HG03025 (cell line): ENCODE data around the gene TBC1D7.
"Not testable (repeated sequence)": the region's sequence is repeated elsewhere in the genome, so short reads cannot be mapped to it uniquely, and the experiment has no call there.

Source experiments
- ATAC-seq: cut with Tn5 transposase; IDR thresholded peaks from one replicate; pipeline ENCODE4 v1.9.1; 2021; ENCODE audit warnings: mild to moderate bottlenecking, moderate library complexity; ENCODE audit not compliant: unreplicated experiment, low FRiP score

TBC1D7 gene

DNA sequence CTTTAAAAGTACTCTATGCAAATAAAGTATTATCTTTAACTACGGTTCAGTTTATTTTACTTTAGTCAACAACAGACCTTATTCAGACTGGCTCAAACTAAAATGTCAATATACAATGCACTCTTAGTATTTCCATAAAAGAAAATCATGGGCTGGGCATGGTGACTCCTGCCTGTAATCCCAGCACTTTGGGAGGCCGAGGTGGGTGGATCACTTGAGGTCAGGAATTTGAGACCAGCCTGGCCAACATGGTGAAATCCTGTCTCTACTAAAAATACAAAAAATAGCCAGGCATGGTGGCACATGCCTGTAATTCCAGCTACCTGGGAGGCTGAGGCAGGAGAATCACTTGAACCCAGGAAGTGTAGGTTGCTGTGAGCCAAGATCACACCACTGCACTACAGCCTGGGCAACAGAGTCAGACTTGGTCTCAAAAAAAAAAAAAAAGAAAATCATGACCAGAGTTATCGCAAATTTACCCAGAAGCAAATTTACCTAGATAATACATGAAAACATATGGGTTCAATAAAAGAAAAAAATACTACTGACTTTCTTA lies 2.2 kb downstream of the TBC1D7 start:
- ATAC-seq: not testable (repeated sequence)

DNA sequence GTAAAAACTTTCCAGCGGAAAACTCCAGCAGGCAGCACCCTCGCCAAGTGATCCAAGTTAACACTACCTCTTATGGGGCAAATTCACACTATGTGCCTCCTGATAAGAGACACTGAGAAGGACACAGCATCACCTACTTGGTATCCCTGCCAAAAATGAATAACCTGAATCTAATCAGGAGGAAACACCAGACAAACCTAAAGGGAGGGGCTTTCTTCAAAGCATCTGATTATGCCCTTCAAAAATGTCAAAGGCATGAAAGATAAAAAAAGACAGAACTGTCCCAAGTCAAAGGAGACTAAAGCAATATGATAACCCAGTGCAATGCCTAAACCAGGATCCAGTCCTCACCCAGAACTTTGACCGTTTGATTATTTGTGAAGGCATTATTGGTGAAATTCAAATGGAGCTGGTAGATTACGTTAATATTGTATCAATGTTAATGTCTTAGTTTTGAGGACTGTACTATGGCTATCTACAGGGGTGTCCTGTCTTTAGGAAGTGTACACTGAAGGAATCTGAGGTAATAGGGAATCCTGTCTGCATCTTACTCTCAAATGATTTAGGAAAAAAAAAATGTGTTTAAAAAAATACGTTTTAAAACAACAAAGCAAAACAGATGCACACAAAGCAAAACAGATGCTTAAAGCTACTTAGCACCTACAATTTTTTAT lies 8.3 kb downstream of the TBC1D7 start:
- ATAC-seq: no peak

DNA sequence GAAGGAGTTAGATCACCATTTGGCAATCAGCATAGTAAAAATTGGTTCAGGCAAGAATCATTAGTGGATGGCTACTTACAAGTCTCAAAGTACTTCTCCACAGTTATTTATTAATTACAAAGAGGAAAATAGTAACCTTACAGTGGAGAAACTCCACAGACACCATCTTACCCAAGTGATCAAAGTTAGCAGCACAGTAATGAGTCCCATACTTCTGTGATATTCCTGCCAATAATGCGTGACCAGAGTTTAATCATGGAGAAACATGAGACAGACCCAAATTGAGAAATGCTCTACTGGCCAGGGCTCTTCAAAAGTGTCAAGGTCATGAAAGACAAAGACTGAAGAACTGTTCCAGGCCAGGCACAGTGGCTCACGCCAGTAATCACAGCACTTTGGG lies 9.5 kb downstream of the TBC1D7 start:
- ATAC-seq: no peak

DNA sequence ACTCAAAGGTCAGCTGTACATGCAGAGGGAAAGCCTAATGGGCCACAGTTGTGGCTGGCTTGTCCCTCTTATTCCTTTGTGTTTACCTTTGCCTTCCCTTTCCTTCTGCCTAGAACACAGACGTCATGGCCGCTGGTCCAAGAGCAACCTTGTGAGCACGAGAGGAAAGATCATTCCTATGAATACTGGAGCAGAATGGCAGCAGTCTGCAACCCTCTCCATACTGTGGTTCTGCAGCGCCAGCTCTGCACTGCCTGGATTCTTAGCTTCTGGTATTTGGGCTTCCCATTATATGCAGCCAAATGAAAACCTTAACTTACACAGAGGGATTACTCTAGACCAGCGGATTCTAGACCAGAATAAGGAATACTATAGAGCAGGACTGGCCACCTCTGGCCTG lies 12.4 kb downstream of the TBC1D7 start:
- ATAC-seq: no peak

DNA sequence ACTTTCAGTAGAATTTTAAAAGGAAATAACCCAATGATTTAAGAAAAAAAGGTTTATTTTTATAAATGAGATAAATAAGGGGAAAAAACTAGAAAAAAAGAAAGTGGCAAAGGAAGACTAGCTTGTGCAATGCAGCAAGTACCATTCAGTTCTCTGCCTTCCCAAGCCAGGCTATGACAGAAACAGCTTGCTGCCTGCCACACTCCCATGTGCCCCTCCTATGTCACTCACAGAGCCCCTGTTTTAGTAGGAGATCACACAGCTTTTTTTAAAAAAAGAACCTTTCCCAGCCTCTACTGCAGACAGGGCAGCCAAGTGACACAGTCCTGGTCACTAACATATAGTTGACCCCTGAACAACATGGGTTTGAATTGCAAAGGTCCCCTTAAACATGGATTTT lies 13.5 kb downstream of the TBC1D7 start:
- ATAC-seq: no peak

DNA sequence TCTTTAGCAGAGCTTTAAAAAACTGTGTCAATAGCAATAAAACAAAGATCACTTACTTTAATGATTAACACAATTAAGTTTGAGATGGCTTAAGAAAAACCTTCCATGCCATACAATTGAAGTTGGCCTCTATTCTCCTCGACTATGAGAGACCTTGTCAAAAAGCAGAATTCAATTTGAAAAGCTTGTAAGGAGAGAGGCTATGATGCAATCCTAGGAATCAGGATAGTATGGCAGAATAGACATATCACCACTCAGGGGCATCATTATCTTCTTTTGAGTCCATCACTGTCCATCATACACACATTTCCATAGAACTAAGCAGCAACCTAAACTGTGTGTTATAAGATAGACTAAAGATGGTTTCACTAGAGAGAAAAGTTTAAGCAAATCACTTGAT lies 17.2 kb downstream of the TBC1D7 start:
- ATAC-seq: no peak

DNA sequence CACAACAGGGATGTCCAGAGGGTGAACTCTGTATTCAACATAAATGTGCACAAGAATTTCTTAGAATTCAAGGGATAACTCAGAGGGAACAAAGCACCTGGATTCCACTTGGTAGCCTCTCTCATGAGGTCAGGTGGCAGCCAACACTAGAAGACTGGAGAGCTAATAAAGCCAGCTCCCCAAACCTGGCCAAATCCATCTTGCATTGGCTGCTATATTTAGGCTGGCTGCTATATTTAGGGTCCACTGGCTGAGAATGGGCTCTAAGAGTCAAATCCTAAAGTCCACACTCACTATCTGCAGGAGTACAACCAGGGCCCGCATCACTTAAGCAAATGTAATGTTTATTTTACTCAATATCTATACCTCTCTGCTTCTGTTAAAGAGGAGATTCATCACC lies 20.0 kb downstream of the TBC1D7 start:
- ATAC-seq: no peak

DNA sequence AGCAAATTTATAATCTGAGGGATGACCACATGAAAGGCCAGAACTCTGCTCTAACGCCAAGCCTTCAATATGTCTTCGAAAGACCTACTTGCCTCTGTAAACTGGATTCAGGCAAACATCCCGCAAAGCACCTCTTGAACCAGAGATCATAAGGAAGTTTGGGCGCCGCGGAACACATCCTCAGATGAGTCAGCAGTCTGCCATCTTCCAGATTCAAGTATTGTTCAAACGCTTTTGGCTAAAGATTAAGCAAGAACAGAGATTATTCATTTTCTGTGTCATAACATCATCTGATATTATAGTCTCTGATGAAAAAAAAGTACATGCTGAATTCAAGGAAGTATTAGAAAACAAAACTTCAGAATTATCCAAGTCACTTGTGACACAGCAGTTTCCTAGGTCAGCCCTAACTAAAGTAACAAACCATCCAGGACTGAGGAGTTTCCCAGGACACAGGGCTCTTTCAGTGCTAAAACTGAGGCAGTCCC lies 20.8 kb downstream of the TBC1D7 start:
- ATAC-seq: no peak

DNA sequence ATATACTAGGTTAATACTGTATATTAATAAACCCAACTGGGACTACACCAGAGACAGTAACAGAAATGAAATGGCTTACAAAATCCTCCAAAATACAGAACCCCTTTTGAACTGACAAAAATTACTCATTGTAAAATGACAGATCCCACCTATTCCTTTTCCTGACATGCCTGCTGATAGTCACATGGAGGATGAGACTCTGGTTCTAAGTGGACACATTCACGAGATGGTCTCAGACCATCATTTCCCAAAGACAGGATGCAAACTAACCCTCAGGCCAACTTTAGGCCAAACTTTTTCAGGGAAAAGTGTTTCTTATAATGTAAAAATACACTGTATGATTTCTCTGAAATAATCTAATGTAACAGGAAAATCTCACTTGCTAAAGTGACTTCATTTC lies 22.5 kb downstream of the TBC1D7 start:
- ATAC-seq: no peak

DNA sequence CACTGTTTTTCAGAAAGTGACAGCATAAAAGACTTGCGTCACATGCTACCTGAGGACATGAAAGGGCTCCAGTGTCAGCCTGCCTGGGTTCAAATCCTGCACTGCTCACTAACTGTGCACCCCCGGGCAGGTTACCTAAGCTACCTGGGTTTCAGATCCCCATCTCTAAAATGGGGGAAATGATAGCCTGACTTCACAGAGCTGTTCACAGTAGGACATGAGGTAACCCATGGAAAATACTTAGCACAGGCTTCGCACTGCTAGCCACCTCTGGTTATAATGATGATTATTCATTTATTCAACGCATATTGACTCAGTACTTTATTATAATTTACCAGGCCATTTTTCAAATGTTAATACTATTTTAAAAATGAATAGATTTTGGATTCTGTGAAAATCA lies 23.0 kb downstream of the TBC1D7 start:
- no peak for ATAC-seq

DNA sequence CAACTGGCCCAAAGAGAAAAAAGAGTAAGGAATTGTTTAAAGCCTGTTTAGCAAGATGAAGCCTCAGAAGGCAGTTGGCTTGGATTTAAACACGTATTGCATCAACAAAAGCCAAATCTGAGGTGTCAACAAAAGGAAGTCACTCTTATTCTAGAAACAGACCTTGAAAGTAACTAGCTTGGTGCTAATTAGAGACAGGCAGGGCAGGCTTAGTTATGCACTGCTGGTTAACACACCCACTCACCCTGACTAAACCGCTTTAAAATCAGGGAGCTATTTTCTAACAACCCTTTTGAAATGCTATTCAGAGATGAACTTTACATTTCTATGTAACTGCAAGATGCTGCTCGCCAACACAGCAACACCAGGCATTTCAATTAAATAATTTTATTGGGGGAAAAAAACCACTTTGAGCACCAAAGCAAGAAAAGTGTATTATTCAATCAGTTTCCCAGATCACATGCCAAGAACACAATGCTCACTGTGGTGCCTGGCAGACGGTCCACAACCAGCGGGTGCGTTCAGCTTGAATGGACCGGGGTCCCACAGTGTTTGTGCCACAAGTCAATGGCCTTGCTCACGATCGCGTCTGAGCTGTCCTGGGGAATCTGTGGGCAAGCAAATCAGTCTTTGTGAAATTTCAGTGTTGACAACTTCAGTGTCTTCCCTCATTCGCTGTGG lies 23.6 kb downstream of the TBC1D7 start:
- ATAC-seq: no peak

DNA sequence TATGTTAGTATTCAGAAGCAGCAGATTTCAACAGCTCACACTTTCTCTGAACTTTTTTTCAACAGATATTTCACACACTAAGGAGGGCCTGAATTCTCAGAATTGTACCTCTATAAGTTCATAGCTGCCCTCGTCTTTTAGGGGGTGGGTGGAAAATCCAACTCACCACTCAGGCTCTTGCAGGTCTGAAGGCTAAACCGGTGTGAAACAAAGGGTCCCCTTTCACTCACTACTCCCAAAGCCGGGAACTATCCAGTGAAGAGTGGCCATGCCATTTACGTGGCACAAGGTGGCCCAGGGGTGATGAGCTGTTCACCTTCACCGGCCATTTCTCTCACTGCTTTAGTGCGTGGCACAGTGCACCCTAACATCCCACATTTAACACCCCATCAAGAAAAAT lies 24.2 kb downstream of the TBC1D7 start:
- ATAC-seq: no peak

DNA sequence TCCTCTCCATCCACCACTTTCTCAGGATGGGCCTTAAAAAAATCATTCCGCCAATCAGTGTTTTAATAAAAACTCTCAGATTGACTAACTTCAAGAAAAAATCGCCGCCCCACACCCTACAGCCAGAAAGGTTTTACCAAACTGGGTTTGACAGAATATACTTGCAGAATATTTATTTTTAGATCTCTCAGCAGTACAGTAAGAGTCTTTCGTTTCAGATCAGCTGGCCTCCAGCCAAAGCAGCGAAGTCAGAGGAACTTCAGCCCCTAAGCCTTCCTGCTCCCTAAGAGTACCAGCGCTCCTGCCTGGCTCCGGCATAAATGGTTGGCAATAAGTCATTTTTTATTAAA lies 24.7 kb downstream of the TBC1D7 start:
- ATAC-seq: peak; percentile 61

DNA sequence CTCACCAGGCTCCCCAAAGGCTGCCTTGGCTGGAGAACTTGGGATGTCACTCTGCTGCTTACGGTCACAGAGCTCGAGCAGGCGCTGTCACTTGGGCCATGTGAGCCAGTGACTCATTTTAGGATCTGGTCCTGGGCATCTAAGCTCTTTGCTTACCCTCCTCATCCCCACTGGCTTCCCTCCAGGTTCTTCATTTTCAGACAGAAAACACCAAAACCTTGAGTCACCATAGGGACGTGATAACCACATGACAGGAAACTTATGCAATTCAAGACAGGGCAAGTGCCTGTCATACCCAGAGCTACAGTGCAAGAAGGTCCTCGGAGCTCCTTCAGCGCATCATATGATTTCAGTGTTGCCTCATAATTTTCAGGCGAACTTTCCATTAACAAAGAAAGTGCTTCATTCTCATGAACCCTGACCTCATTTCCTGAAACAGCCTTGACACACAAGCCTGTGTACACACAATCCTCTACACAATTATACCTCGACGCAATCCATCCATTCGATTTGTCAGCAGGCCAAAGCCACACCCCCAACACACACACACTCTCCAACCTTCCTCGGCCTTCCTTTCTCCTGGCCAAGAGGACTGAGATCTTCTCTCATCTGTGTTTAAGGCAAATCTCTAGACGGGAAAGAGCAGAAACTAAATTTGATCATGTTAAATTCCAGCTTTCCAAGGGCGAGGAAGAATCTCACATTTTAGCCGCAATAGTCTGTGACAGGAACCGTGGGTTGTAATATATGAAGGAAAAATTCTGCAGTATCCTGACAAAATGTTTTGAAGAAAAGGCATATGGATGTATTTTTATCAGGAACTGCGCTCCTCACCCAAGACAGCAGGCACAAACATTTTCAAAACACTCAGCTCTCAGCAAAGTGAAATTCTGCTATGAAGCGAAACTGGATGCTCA lies 25.3 kb downstream of the TBC1D7 start:
- no peak for ATAC-seq

DNA sequence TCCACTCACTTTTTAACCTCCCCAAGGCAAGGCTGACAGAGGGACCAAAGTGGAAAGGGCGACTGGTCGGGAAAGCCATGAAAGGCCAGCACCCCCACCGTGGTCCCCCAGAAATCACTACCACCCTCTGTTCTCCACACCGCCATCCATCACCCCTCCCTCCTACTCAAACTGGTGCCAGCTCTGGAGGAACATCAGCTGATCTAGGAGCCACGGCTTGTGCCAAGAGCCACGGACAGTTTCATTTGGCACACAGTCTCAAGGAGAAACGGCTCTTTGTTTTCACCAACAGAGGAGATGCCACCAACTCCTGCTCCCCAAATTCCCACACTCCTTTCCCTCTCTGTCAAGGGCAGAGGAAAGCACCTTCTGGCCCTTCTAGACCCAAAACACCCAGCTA lies 26.0 kb downstream of the TBC1D7 start:
- ATAC-seq: no peak

DNA sequence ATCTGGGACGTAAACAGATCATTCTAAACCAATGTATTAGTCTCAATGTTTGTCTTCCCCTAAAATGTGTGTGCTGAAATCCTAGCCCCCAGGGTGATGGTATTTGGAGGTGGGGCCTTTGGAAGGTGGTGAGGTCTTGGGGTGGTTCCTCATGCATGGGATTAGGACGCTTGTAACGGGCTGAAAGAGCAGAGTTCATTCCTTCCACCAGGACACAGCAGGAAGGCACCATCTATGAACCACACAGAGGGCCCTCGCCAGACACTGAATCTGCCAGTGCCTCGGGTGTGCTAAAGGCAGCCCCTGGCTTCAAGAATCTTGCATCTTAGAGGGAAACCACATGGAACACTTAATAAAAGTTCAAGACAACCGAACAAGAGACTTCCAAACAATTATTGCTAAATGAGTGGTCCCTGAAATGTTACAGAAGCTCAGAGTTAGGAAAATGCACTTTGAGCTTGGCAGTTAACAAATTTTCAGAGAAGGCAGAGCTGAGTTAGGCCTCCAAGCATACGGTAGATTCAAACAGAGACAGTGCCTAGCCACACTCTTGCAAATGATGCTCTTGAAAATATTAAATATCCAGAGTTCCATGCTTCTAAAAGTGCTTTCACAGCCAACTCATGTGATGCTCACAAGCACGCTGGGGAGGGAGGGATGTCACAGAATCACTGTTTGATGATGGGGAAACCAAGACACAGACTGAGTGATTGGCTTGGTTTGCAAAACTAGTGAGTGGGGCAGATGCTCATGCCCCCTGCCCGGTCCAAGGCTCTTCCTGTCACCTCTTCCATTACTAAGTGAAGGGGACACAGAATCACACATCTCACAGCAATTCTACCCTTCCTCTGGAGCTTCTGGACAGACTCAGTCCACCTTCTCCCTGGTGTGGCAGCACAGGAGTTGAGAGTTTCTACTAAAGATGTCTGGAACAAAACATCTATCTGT lies 27.4 kb downstream of the TBC1D7 start:
- ATAC-seq: no peak

DNA sequence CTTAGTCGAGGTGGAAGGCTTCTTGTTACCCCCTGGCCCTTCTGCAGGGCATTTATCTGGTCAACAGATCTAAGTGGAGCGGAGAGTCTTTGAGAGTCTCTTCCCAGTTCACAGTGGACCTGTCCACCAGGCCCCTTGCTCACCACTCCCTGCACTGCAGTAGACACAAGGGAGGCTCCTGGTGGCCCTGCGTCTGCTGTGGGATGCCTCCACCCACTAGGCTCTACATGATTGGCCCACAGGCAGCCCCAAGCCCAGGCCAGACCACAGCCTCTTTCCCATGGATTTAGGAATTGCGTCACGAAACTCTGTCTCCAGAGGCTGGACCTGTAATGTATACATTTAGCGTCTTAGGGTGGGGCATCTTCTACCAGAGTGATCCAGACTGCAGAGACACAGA lies 28.4 kb downstream of the TBC1D7 start:
- ATAC-seq: no peak

DNA sequence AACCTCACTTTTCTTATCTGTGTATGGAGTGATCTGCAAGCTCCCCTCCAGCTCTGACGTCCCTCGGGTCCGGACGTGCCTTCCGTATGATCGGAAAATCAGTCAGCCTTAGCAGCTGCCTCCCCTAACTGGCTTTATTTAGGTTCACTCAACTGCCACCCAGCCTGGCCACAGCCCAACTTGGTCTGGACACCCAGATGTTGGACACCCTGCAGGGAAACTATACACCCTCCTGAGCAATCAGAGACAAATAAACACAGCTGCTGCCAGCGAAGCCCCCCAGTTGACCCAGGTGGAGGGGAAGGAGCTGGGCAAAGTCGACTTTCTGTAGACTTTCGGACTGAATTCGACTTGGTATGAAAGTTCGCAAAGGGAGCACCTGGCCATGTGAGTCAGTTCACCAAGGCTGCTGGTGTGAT lies 28.9 kb downstream of the TBC1D7 start:
- ATAC-seq: no peak

DNA sequence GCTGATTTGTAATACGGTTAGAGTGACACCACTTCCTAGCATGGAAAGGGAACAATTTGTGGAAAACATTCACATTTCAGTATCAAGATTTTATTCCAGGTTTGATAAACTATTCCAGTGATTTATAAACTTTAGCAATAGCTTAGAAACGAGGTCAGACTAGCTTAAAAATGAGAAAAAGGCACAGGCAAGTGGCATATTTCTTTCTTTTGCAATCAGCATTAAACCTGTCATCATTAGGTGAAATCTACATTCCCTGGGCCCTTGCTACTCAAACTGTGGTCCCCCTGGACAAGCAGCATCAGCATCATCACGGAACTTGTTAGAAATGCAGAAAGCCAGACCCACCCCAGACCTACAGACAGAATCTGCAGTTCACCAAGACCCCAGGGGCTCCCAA lies 29.9 kb downstream of the TBC1D7 start:
- ATAC-seq: no peak

DNA sequence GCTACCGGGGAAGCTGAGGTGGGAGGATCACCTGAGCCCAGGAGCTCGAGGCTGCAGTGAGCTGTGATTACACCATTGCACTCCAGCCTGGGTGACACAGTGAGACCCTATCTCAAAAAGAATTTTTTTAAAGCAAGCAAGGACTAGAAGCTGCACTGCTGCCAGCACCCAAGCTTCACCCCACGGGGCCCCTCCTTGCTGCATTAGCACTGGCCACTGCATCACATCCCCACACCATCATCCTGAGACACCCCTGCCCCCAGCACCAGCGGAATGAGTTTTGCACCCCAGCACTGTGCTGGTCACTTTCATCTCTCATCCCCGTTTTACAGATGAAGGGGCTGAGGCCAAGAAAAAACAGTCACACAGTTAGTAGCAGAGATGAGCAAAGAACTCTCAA lies 30.9 kb downstream of the TBC1D7 start:
- no peak for ATAC-seq
